H1 (cell line): Measurements from ENCODE around the gene NTNG2. TPM values are rescaled to one million over a fixed set of nuclear protein-coding genes. Genes with fewer than 3 reads are reported as not detected.

ENCODE experiments used
- BACH1 ChIP-seq: IDR thresholded peaks from 2 replicates; pipeline ENCODE4 v1.6.1; 2012; ENCODE audit warnings: low read length, improper control_type of control experiment
- CREB1 ChIP-seq: IDR thresholded peaks from 2 replicates; pipeline ENCODE4 v1.6.1; 2012; ENCODE audit warnings: inconsistent platforms
- CTBP2 ChIP-seq: IDR thresholded peaks from 2 replicates; pipeline ENCODE4 v1.7.0; 2011; ENCODE audit warnings: borderline replicate concordance, mild to moderate bottlenecking, moderate library complexity, mixed read lengths, low read length; ENCODE audit not compliant: insufficient read depth, insufficient read length
- HDAC2 ChIP-seq, 2 experiments: fragments of 300-600 bp in 1 of 2; sonication (generic) in 1 of 2; IDR thresholded peaks; 2 replicates each; pipeline ENCODE4 v1.6.1; 2011 to 2012; ENCODE audit warnings: low read depth in 2 of 2, low read length in 2 of 2, mild to moderate bottlenecking in 2 of 2, moderate library complexity in 2 of 2, borderline replicate concordance in 1 of 2, inconsistent platforms in 1 of 2
- KDM1A ChIP-seq: fragments of 200-600, 300-600 bp; sonication (generic); IDR thresholded peaks from 2 replicates; pipeline ENCODE4 v1.7.1; 2016; ENCODE audit warnings: mild to moderate bottlenecking, low read length, borderline replicate concordance
- KDM4A ChIP-seq: IDR thresholded peaks from one replicate; pipeline ENCODE4 v1.7.1; 2012; ENCODE audit warnings: low read depth, mild to moderate bottlenecking, moderate library complexity, low read length, inconsistent platforms; ENCODE audit not compliant: severe bottlenecking
- RXRA ChIP-seq: IDR thresholded peaks from 2 replicates; pipeline ENCODE4 v1.6.1; 2011; ENCODE audit warnings: low read depth, mild to moderate bottlenecking, low read length, moderate library complexity; ENCODE audit not compliant: insufficient read depth
- SP1 ChIP-seq: IDR thresholded peaks from 2 replicates; pipeline ENCODE4 v1.6.1; 2011; ENCODE audit warnings: low read depth, low read length
- TAF1 ChIP-seq: IDR thresholded peaks from 2 replicates; pipeline ENCODE4 v1.6.1; 2011; ENCODE audit warnings: mild to moderate bottlenecking, low read depth, low read length
- polyA plus RNA-seq, 7 experiments: library from polyadenylated mRNA; depleted of rRNA in 3 of 7; stranded (reverse) in 5 of 7; unstranded in 2 of 7; fragments of >200 nt in 5 of 7; fragments of 200-250 nt in 2 of 7; gene quantifications; 1 replicate in 5 of 7; 2 replicates in 1 of 7; 4 replicates in 1 of 7; pipeline versions ENCODE4 v1.2.1 to v1.2.3, GENCODE V29; 2011 to 2013; ENCODE audit warnings: missing spikeins in 2 of 7, mixed read lengths in 2 of 7
- total RNA-seq: library from RNA; stranded (reverse); fragmentation: NEBNext Ultra II Directional; extraction: Animal tissue kit (Norgen Biotek cat#: 25700); gene quantifications from 2 replicates; pipeline ENCODE4 v1.2.1, GENCODE V29; 2021

Gene NTNG2
- total and polyA plus RNA-seq, 2 of the 8 experiments (the other 6 are each of a cell fraction or from before 2014, with no cell fraction given) = 1.4 to 1.5 TPM

DNA sequence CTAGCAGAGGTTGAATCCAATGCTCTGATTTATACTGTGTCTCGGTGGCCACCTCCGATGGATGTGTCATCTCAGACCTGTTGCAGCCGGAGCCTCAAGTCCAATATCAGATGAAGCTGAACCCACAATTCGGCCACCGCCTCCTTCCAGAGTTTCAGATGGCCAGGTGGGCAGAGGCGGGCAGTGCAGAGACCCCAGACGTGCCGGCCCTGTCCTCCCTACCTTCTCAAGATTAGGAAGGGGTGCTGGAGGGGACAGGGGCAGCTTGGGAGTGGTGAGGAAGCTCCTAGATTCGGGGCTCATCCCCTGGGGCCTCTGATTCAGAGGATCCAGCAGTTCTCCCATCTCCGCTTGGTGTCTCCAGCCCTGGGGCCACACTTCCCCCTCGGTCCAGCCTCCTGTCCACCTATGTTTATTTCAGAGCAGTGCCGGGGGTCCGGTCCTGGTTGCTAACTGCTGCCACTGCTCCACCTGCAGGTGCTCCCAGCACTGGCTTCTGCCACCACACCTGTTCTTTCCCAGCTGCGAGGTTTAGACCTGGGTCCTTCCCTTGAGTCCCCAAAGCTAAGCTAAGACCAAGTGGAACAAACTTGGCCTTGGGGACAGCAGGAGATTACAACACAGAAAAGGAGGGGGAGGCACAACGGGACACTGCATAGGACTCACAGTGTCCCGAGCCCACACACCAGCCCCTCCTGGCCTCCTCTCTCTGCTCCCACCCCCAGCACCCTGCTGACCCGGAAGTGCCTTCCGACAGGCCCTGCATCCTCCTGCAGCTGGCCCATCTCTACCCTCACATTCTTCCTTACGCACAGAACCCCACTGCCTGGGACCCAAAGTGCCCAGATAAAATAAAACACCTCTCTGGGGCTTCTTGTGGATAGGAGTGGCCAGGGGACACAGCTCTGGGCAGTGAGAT is 81.6 kb downstream of the NTNG2 start (continued):
- TF ChIP-seq RXRA (no peak), KDM1A (no peak), KDM4A (no peak), TAF1 (no peak), BACH1 (no peak), HDAC2 (IDR thresholded peaks at IDR 0.05; ENCODE audit: borderline replicate concordance in 1 of 2, low read depth in 2 of 2, low read length in 2 of 2) (no peak), SP1 (no peak), CTBP2 (no peak), CREB1 (no peak)
